Measurements from ENCODE around the gene EXOC6B. TPM values are rescaled to one million over a fixed set of nuclear protein-coding genes. Genes with fewer than 3 reads are reported as not detected.

Gene EXOC6B
- total RNA-seq, 3 donors from 2014 or later: 32.2 to 49.2 (median 37.0) TPM

DNA sequence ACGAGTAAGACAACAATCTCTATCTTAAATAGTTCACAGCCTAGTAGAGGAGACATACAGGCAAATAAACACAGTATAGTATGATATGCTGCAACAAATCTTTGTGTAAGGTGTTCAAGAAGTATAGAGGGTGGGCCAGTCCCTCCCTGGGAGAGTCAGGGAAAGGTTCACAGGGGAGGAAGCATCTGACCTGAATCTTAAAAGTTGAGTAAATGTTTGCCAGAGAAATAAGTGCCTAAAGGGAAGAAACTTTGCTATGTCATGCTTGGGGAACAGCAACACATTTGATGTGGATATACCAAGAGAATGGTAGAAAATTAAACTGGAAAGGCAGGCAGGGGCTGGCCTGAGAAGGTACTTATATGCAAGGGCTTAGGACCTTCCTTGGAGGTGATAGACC lies 552.4 kb downstream of the EXOC6B start:
- Histone ChIP-seq H3K4me1 (no peaks in the 10 kb centered on the region), H3K4me3 (no peak overlapping the region), H3K27ac (no peak overlapping the region), H3K36me3 (no peaks in the 10 kb centered on the region), H3K9me3 (no peaks in the 10 kb centered on the region), H3K27me3 (no peaks in the 10 kb centered on the region)
- intact Hi-C loops (cut with DNase I; ENCODE audit: low total_unique reads): no loop called here
- no peak for DNase-seq (ENCODE audit: low spot score in 2 of 2)
- no peak for TF ChIP-seq POLR2A (IDR thresholded peaks at IDR 0.05)
- no peak for TF ChIP-seq POLR2AphosphoS5 (IDR thresholded peaks at IDR 0.05)
- TF ChIP-seq, protein P1, sequence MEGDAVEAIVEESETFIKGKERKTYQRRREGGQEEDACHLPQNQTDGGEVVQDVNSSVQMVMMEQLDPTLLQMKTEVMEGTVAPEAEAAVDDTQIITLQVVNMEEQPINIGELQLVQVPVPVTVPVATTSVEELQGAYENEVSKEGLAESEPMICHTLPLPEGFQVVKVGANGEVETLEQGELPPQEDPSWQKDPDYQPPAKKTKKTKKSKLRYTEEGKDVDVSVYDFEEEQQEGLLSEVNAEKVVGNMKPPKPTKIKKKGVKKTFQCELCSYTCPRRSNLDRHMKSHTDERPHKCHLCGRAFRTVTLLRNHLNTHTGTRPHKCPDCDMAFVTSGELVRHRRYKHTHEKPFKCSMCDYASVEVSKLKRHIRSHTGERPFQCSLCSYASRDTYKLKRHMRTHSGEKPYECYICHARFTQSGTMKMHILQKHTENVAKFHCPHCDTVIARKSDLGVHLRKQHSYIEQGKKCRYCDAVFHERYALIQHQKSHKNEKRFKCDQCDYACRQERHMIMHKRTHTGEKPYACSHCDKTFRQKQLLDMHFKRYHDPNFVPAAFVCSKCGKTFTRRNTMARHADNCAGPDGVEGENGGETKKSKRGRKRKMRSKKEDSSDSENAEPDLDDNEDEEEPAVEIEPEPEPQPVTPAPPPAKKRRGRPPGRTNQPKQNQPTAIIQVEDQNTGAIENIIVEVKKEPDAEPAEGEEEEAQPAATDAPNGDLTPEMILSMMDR (IDR thresholded peaks at IDR 0.05): no peak

DNA sequence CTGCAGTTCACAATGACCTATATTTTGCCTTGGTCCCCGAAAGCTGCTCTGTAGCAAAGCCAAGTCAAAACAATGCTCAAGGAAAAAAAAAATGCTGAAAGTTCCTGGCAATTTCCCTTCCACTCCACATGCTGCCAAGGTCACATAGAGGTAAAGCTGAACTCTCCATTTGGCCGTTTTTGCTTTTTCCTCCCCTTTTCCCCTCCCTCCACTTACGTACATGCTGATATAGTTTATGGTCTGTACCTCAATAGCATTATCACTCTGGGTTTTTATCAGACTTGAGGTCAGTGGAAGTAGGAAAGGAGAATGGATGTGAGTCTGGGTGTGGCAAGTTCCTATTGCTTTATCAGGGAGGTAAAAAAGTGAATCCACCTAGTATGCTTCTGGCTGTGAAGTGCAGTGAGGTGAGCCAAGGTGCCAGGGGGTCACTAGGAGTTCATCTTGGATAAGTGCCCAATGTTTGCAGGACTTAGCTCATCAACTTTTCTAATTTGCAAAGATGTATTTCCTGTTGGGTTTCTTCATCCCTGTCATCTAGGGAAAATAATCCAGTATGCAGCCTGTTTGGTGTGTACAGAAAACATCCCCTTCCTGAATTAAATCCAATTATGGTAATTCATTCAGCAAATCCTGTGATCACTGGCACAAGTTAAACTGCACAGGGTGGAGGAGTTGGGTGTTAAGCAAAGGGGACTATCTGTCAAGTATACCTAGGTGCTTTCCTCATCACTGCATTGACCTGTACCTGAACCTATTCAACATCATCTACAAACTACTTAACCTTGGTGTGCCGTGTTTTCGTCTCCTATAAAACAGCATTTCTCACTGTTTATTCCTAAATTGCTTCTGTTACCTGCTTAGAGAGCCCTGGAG lies 553.8 kb downstream of the EXOC6B start:
- no peaks in the 10 kb centered on the region for H3K9me3 ChIP-seq
- H3K36me3 ChIP-seq: no peaks in the 10 kb centered on the region
- H3K4me1 ChIP-seq: no peaks in the 10 kb centered on the region
- TF ChIP-seq POLR2AphosphoS5 (IDR thresholded peaks at IDR 0.05) (no peak), POLR2A (IDR thresholded peaks at IDR 0.05) (no peak)
- TF ChIP-seq, protein P1 (IDR thresholded peaks at IDR 0.05): no peak
- no peak for DNase-seq (ENCODE audit: low spot score in 2 of 2)
- H3K27me3 ChIP-seq: no peaks in the 10 kb centered on the region
- no peak overlapping the region for H3K4me3 ChIP-seq
- intact Hi-C loops (cut with DNase I; ENCODE audit: low total_unique reads): no loop called here
- no peak overlapping the region for H3K27ac ChIP-seq

DNA sequence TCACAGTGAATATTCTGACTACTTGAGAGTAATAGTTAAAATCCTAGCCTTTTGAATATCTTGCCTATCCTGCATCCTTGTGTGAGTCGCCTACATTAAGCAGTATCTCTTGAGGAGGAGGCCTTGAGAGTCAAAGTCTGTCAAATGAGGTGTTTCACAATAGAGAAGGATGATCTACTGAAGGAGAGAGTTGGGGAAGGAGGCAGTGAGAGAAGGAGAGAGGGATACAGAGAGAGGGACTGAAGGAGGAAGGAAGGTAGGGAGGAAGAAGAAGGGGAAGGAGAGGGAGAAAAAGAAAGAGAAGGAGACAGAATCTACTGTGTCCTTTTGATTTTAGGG lies 554.6 kb downstream of the EXOC6B start:
- no peaks in the 10 kb centered on the region for H3K4me1 ChIP-seq
- intact Hi-C loops (cut with DNase I; ENCODE audit: low total_unique reads): no loop called here
- no peaks in the 10 kb centered on the region for H3K9me3 ChIP-seq
- H3K4me3 ChIP-seq: no peak overlapping the region
- TF ChIP-seq POLR2A (IDR thresholded peaks at IDR 0.05): no peak
- H3K27ac ChIP-seq: no peak overlapping the region
- no peaks in the 10 kb centered on the region for H3K27me3 ChIP-seq
- DNase-seq (ENCODE audit: low spot score in 2 of 2): no peak
- H3K36me3 ChIP-seq: no peaks in the 10 kb centered on the region

DNA sequence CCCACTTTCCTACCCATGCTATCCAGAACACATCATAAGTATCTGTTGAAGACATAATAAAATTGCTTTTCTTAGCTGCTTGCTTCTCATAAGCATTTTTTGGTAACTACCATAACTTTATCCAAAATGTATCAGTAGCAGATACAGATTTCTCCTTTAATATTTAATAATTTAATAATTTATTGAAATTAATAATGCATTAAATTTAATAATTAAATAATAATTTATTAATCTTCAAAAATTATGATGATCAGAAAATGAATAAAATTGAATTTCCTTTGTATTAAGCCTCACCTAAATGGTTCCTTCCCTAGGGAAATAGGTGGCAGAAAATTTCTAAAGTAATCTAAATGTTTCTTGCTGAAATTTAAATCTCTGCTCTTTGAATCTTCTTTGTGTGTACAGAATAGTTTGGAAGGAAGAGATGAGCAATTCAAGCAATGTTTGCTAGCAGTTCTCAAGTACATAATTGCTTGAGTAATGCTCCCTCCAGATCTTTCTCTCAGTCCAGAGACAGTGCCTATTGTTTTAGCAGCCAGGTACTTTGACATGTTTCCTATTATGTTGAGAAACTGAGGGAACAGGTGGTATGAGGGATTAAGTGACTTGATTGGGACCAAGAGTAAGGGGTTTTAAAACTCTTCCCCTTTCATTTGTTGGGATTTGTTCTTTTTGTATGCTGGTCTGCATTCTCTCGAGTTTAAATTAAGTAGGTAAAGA lies 555.1 kb downstream of the EXOC6B start:
- intact Hi-C loops (cut with DNase I; ENCODE audit: low total_unique reads): no loop called here

DNA sequence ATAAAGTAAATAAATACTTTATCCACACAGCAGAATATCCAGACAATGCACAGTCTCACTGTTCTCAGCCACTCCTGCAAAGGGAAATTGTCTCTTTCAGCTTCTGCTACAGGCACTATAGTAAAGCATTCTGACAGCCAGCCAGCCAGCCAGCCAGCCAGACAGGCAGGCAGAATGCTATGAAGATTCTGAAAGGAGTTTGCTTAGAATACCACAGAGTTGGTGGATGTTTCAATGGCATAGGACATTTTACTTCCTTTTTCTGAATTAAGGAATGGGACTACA lies 562.1 kb downstream of the EXOC6B start:
- no peak for DNase-seq (ENCODE audit: low spot score in 2 of 2)
- intact Hi-C loops (cut with DNase I; ENCODE audit: low total_unique reads): no loop called here

More for the DNA sequence above, 555.1 kb downstream of the EXOC6B start:
- no peak for DNase-seq (ENCODE audit: low spot score in 2 of 2)
- no peak overlapping the region for H3K27ac ChIP-seq
- no peaks in the 10 kb centered on the region for H3K4me1 ChIP-seq
- no peaks in the 10 kb centered on the region for H3K27me3 ChIP-seq
- H3K4me3 ChIP-seq: no peak overlapping the region
- H3K9me3 ChIP-seq: no peaks in the 10 kb centered on the region
- no peaks in the 10 kb centered on the region for H3K36me3 ChIP-seq
- TF ChIP-seq, protein P1 (IDR thresholded peaks at IDR 0.05): no peak
- no peak for TF ChIP-seq POLR2AphosphoS5 (IDR thresholded peaks at IDR 0.05)
- TF ChIP-seq POLR2A (IDR thresholded peaks at IDR 0.05): no peak

More for the DNA sequence above, 562.1 kb downstream of the EXOC6B start:
- Histone ChIP-seq H3K9me3 (no peaks in the 10 kb centered on the region), H3K27me3 (no peaks in the 10 kb centered on the region), H3K4me1 (no peaks in the 10 kb centered on the region), H3K4me3 (no peak overlapping the region), H3K36me3 (no peaks in the 10 kb centered on the region), H3K27ac (no peak overlapping the region)
- TF ChIP-seq, protein P1 (IDR thresholded peaks at IDR 0.05): no peak
- no peak for TF ChIP-seq POLR2A (IDR thresholded peaks at IDR 0.05)
- TF ChIP-seq POLR2AphosphoS5 (IDR thresholded peaks at IDR 0.05): no peak
